Fibroblast of the conjunctiva (primary cell): ENCODE measurements around the gene HOXD11.

Experiments used
- DNase-seq: peaks from one replicate; pipeline ENCODE4 v3.0.0-alpha.2; 2010; ENCODE audit warnings: low read depth

HOXD11 gene

DNA sequence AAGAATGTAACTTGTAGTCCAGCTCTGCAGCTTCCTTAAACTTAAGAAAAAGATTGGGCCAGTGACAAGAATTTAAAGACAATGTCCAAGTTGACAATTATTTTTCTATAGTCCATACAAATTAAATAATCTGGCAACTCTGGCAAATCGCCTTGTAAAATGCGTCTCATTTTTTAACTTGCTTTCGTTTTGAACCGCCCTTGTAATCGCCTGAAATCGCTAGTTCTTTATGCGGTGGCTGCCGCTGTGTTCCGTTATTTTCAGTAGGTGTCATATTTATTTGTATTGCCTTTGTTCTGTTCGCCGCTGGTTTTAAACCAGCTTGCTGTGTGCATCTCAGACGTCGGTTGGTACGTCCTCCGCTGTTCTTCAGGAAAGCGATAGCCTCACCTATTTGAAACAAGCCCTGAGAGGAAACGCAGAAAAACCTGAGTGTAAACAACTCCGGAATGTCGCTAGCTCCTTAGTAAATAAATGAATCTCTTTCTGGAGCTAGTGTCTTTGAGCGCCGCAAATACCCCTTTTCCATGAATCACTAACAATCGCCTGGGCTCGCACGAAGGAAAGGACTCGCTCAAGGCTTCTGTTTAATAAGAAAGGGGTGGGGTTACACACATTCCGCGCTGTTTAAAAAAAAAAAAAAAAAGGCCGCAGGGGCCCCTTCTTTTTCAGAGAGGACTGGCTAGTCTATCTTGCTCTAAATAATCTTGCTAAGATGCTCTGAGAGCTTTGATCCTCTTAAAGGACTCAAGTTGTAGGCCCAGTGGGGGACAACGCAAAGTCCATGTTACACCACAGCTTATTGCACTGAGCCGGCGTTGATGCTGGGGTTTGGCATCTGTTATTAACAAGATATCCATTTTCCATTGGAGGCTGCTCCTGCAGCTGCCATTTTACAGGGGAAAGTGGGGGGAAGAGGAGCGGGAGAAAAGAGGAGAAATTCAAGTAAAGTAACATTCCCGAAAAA lies 25.4 kb downstream of the HOXD11 start:
- DNase-seq, result no peak

DNA sequence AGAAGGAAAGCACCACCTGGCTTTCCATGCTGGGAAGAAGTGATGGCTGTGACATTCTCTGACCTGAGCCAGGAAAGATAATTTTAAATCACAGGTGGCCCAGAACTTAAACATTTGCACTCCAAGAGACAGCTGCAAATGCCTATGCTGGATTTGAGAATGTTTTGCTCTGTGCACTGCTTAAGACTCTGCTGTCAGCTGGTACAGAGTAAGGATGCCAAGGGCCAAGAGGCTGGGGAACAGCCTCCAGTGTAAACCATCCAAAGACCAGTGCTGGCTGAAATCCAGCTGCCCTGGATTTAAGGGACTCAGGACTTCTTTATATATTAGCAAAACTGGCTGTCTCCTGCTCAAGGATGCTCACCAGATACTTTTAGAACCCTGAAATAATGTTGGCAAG lies 26.3 kb downstream of the HOXD11 start:
- DNase-seq, result no peak

DNA sequence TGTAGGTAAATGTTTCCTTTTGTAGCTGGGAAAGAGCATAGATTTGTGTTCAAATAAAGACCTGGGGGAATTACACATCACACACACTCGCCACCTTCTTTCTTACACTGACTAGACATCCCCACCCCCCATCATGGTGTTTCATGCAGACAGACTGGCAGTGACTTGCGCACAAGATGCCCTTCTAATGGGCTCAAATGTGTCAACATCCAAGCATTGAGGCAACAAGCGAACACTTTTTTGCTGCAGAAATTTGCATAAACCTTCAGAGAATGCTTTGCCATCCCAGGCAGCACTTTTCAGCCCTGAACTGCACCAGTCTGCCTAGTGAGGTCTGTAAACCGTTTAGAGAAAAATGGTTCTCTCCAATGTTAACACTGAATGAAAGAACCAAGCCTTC lies 27.0 kb downstream of the HOXD11 start:
- no peak for DNase-seq

DNA sequence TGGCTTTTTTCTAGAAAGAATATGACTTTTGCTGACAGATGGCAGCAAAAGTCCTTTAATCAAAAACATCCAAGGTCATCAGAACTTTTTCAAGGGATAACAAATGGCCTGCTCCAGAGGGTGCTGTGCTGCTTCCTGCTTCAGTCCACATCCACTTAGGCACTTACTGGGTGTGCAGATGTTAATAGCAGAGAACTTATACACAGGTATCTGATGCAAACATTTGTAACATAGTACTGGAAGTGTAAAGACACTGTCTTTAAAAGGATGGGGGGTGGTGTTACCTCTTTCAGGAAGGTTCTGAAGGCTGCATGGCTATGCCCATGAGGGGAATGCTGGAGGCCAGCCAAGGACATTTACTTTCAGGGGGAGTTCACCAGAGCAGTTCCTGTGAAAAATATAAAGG lies 28.0 kb downstream of the HOXD11 start:
- no peak for DNase-seq

DNA sequence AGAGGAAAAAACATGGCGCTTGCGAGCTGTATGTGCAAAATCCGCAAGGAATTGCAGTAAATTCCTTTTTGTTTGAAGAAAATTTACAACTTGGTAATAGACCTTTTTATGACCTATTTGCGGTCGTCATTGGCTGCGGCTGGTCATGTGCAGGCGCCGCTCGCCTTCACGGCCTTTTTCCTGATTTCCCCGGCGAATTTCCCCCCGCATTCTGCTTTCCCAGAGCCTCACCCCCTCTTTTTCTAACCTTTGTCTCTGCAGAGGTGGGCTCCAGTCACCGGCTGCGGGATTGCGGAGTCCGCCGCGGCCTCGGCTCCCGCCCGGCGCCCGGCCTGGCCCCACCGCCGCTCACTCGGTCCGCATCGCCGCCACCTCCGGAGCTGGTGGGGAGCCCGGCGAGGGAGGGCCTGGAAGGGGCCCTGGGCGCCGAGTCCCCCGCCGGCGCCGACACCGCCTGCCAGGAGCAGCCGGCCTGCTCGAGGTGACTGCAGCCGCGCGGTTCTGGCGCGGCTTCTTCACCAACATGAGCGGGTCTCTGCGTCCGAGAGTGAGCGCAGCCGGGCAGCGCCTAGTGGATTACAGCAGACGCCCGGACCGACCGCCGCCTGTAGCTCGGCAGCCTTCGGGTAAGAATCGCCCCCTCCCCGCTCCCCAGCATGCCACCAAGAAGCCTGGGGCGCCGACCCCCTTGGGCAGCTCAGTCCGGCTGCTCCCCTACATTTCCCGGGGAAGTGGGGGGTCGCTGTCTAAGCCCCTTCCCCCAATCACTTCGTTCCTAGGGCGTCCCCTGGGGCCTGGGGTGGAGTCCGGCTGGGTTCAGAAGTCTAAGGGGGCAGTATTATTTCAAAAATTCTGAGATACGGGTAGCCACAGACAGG lies 29.5 kb downstream of the HOXD11 start:
- DNase-seq, result no peak

DNA sequence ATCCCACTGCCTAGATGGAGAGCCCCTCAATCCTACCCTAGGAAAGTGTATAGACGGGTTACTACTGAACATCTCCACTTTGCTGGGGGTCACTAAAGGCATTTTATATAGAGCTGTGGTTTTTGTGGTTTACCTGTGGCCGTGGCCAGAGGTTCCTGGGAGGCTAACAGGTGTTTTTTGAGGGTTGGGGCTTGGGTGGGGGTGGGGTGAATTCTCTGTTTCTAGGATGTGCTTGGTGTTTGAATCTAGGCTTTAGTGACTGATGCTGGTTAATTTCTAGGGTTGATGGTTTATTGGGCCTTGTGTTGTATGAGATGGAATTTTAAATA lies 30.1 kb downstream of the HOXD11 start:
- DNase-seq, result no peak

DNA sequence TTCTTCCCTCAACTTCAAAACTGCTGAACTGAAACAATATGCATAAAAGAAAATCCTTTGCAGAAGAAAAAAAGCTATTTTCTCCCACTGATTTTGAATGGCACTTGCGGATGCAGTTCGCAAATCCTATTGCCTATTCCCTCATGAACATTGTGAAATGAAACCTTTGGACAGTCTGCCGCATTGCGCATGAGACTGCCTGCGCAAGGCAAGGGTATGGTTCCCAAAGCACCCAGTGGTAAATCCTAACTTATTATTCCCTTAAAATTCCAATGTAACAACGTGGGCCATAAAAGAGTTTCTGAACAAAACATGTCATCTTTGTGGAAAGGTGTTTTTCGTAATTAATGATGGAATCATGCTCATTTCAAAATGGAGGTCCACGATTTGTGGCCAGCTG lies 30.8 kb downstream of the HOXD11 start:
- no peak for DNase-seq

DNA sequence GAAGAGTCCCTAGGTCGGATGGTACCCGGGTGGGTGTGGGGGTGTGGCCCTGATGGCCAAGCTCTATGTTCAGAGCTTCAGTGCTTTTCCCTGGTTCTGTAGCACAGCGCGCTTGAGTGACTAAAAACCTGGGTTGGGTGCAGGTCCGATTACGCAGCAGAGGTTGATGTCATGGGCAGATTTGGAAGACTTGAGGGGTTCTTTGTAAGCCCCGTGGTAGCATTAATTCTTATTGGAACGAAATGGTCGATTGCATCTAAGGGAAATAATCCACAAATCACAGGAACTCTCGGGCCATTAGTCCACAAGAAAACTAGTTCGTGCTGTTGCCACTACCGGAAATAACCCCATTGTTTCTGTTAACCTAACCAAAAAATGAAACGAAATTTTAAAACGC lies 31.4 kb downstream of the HOXD11 start:
- no peak for DNase-seq

DNA sequence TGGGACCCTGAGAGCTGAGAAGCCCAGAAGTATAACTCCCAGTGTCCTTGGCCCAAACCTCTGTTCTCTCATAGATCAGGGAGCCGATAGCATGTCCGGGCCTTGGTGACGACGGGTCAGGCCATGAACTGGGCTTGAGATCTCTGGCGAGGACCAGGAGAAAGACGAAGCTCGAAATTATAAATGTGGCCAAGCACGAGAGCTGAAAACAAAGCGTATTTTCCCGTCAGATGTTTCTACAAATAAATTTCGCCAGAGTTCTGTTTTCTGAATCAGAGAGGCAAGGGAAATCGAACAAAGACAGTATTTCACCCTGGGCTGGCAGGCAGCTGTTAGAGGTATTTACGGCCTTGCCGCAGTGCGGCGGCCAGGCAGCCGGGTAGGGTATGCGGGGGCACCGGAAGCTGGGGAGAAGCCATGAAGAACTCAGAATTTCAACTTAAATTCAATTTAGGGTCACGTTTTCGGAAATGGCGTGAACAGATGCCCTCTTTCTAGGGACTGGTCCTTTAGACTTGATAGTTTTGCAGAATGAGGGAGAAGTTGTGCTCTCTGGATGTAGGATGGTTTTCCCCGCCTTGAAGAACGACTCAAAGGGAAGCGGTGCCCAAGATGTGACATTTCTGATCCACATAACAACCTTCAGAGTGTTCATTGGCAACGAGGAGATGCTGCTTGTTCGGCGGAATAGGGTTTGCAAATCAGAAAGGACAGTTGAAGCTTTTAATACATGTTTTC lies 32.0 kb downstream of the HOXD11 start:
- DNase-seq, result no peak

DNA sequence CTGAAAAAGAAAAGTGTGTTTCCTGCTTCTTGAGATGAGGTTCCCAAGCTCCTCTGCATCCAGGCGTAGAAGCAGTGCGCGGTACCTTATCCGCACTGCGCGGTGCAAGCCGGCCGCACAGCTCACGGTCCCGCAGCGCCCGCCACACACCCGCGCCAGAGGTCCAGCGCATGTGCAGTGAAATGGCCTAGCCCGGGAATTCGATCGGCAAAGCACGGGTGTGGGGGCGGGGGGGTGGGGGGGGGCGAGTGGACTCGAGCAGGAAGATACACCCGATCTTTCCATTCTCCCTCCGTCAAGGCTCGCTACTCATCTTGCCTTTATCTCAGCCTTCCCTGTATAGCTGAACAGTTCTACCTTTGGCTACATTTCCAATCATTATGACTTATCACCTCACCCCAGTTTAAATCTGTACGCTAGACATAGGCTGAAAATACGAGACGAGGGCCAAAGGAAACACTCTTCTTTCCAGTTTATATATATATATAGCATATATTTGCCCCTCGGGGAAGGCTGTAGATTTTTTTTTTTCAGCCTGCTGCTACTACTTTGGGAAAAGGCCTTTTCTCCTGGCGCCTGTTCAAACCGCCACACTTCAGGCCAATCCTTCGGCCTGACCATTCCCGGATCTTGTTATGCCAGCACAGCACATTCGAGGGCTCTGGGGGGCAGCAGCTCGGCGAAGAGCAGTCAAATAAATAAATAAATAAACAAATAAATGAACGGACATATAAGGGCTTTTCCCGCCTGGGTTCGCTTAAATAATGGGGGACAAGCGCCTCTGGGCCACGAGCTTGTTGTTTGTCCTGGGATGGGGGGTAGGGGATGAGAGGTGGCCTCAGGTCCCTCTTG lies 32.8 kb downstream of the HOXD11 start:
- no peak for DNase-seq

DNA sequence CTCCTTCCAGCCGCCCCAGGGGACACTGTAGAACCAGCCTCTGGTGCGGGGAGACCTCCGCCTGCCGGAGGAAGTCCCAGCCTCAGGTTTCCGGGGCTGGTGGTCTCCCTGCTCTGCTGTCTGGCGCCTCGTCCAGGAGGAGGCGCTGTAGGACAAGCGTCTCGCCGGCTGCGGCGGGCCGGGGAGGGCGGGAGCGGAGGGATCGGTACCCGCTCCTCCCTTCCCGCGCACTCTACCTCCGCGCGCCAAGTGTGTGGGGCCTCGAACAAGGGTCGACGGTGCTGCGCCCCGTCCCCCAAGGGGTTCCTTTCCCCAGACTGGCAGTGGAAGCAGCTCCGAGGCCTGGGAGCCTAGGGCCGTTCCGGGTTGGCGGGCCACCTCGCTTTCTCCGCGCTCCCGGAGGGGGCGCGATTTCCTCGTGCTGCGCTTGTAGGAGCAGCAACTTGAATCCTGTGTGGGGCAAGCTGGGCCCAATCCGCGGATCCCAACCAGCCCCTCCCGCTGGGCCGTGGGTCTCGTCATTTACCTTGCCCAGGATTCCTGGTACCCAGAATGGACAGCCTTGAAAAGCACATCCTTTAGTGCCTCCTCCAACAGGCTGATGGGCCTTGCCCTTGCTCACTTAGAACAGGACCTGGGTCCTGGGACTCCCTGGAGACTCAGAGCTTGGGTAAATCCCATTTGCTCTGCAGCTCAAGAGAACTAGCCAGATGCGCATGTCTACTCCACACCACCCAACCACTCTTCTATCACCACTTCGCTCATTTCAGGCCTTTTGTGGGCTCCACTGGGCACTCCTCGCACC lies 33.6 kb downstream of the HOXD11 start:
- DNase-seq, result peak; percentile 18

DNA sequence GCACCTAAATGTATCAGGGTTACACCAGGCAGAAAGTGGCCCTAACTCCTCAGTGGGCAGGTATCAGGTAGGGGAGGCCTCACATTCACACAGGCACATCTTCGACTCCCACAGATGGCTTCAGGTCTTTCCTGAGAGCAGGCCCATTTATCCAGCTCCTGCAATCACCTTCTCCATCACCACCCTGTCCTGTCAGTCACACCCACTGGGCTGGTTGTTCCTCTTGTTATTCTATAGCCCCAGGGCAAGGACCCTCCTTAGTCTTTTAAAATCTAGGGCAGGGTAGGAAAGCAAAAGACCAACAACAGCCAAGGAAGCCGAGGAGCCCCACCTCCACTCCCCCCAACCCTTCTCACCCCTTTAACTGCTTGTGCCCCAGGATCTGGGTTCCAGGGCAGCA lies 35.2 kb downstream of the HOXD11 start:
- no peak for DNase-seq

DNA sequence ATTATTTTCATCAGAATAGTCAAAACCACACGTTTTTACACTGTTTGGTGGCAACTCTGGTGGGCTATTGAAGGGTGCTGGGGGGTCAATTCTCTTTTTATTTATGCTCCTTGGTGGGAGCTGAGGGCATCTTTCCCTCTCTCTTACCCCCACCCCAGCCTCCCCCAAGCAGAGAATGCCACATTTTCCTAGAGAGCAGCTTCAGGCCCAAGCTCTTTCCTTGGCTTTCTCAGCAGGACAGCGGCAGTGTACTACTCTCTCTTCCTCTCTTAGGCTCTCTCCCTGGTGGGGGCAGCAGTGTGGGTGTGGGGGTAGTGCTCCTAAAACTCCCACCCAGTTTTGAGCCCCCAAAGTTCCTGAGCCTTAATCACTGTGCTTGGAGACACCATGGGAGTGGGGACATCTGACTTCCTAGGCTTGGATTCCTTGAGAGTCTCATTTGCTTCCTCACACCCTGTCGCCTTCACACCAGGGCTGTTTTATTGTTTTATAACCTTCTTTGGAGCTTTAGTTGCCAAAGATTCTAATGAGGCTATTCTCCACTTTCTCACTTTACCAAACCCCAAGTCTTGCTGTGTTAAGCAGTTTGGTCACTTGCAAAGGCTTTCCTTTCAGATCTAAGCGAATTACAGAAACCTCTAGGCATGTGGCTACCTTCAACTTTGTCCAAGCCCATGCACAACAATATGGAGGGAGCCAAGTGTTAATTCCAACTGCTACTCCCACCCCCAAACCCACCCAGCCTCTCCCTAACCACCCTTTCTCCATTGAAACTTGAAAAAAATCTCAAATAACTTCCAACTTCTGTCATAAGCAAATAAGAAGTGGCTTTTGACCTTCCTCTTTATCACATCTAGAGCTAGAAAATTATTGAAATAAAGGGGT lies 38.2 kb downstream of the HOXD11 start:
- no peak for DNase-seq

DNA sequence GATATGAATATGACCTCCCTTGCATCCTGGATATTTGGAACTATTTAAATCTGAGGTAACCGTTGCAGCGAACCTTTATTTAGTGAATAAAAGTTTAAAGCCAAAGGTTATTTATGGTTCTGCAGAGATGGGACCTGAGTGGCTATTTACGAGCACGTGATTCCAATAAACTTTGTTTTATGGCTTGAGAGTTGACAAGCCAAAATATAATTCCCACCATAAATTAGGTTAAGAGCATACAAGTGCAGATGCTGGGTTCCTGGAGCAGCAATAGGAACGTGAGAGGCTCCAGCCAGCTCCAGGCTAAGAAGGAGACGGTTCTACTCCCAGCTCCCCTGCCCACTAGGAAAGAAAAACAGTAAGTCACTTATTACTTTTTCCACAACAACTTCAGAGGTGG lies 39.0 kb downstream of the HOXD11 start:
- no peak for DNase-seq

DNA sequence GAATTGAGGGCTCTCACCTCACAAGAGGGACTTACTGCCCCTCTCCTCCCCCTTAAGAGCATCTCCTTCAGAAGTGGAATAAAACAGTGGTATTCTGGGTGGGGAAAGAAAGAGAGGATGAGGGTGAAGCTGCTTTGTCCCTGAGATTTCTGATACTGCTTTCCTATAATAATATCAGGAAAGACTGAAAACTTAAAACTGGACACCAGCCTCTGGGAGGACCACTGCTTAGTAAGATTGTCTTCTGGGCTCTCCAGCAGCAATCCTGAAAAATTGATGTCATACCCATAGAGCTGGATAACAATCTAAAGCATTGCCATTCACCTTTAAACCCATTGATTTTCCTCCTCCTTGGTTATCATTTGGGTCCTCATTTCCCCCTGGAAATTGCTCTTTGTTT lies 39.6 kb downstream of the HOXD11 start:
- DNase-seq, result no peak

DNA sequence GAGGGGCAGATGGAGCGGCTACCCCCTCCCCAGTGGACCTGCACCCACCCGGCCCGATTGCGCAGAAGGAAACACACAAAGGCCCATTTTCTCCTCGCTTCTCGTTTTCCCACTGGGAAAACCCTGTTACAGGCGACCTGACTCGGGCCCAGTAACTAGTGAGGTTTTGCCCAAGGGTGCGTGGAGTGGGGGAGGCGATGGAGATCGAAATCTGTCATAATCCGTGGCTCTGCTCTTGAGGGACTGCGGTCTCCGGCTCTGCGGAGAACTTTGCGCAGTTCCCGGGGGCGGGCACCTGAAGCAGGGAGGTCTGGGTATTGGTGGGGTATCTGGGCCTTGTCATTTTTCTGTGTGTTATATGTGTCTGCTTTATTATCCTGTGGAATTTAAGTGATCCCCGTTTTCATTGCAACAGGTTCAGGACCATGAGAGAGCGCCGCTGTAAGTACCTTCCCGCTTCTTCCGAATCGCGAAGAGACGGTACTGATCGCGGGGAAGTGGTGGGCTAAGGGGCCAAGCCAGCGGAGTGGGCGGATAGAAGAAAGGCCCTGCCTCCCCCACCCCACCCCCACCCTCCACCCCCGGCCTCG lies 40.2 kb downstream of the HOXD11 start:
- no peak for DNase-seq

DNA sequence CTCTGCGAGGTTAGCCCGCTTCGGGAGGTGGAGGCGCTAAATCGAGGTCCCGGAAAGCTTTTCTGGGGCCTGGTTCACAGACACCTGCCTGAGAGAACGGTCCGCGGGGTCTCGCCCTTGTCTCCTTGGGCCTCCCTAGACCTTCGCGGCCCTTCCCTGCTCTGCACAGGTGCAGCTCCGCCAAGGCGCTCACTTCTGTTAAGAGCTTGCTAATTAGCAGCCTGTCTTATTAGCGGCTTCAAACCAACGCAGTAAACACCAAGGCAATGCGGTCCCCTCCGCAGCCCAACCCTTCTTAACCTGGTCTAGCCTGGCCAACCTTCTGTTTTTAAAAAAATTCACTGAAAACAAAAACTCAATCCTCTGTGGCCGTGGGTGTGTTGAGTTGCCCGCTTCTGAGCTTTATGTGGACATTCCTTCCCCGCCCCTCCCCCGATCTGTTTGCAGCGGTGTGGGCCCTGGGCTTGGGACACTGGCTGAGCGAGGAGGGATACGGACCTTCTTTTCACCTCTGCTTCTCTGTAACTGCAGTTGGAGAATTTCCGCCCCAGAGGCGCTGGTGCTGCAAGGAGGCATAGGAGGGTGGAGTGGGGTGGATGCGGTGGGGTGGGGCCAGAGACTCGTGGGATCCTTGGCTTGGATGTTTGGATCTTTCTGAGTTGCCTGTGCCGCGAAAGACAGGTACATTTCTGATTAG lies 40.9 kb downstream of the HOXD11 start:
- no peak for DNase-seq

DNA sequence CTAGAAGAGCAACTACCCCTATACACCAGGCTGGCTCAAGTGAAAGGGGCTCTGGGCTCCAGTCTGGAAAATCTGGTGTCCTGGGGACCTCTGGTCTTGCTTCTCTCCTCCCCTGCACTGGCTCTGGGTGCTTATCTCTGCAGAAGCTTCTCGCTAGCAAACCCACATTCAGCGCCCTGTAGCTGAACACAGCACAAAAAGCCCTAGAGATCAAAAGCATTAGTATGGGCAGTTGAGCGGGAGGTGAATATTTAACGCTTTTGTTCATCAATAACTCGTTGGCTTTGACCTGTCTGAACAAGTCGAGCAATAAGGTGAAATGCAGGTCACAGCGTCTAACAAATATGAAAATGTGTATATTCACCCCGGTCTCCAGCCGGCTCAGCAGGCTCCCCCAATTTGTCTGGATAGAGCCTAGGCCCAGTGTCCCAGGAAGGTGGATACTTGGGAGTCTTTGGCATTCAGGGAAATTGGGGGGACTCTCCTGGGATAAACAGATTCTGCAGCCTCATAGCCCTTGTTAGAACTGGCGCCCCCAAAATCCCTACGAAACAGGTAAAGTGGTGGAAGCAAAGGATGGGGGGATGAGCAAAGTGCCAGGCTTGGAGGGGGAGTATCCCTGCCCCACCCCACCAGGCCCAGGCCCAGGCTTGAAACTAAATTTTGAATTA lies 41.8 kb downstream of the HOXD11 start:
- no peak for DNase-seq
